GM10248 (cell line): Measurements from ENCODE around the gene FXYD6.

ENCODE experiments used
- CTCF ChIA-PET: fragments of 300-600 bp; sonication (Branson Sonifier 250); formaldehyde crosslinking; extraction: SDS; loops from one replicate; lab custom pipeline; 2021; ENCODE audit warnings: antibody characterized with exemption; lab: Yijun Ruan, JAX
- POLR2A ChIA-PET: fragments of 350-650 bp; sonication (Branson Sonifier 250); formaldehyde crosslinking; extraction: SDS; loops from one replicate; lab custom pipeline; 2020; ENCODE audit warnings: antibody characterized with exemption; lab: Yijun Ruan, JAX
- DNase-seq: peaks from one replicate; pipeline ENCODE4 v3.0.0; 2012; ENCODE audit errors: extremely low spot score
- CTCF ChIP-seq: IDR thresholded peaks from 2 replicates; pipeline ENCODE4 v1.5.1; 2012; ENCODE audit warnings: mild to moderate bottlenecking, low read depth; ENCODE audit errors: extremely low read depth, missing control alignments, control extremely low read depth

Gene FXYD6

DNA sequence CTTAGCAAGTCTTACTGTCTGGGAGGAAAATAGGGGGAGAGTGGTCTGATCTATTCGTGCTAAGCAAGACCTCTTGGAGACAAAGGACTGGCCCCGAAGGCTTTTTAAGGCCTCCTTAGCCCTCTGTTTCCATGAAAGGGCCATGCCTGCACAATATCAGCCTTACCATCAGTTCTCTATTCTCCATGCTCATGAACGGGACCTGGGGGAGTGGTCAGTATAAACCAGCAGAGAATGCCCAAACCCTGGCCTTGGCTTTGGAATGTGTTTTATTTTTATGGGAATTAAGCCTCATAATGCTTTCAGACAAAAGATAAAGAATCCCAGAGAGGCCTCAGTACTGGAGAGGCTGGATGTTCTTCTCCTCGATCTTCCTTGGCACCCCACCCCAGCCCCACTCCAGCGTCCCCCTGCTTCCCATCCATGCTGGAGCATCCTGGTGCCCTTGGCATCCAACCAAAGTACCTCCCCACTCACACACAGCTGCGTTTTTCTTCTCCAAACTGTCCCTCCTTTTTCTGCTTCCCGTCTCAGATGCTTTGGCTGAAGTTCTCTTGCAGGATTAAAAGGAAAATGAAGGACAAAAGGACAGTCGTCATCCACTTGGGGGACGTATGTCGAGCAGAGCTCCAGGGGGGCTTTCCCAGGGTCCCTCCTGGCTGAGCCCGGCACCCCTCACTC is 18.6 kb downstream of the FXYD6 start:
- TF ChIP-seq CTCF: no peak
- CTCF ChIA-PET: no interaction called here
- POLR2A ChIA-PET: no interaction called here
- DNase-seq: no peak

DNA sequence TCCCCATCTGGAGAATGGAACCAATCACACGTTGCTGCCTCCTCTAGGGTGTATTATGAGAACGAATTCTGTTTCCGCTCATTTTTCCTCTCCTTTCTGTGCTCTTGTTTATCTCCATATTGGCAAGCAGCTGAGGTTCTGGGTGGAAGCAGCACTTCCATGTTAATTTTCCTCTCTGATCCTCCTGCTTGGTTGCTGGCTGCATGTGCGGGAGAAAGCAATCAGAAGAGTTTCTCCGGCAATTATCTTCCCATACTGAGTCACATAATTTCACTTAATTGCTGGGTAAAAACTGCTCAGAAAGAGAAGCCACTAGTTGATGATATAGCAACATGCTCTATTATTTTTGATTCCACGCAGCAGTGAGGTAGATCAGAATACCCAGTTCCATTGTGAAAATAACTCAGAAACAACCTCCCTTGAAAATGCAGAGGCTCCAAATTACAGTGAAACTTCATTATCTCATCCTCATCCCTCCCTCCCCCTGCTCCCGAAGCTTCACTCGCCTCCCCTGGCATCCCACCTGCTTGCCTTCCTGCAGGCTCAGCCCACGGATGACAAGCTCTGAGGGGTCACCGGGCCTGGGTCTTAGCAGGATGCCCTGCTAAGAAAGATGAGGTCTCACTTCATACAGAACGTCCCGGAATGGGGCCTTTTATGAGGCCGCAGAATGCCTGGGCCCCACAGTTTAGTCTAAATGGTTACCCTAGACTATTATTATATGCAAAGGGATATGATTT is 20.4 kb downstream of the FXYD6 start:
- CTCF ChIA-PET: no interaction called here

GRCh38 chr11:117855186-117855845 is 21.1 kb downstream of the FXYD6 start:
- CTCF ChIA-PET: interaction anchor here (1.2 to 3.8 kb wide), 2 partner anchors 11 to 198 kb away, joined by 3 to 18 read pairs; no protein-coding TSS in a partner anchor
- DNase-seq: no peak
- POLR2A ChIA-PET: no interaction called here
- no peak for TF ChIP-seq CTCF

More for the DNA sequence above, 20.4 kb downstream of the FXYD6 start:
- POLR2A ChIA-PET: interaction anchor here (0.5 kb wide), 1 partner anchor 437 kb away, joined by 3 read pairs; no protein-coding TSS in a partner anchor
- TF ChIP-seq CTCF: no peak
- DNase-seq: no peak

- ChIA-PET POLR2A (no interaction called here), CTCF (interaction anchor here (1.0 to 3.8 kb wide), 7 partner anchors 8 to 201 kb away, joined by 3 to 18 read pairs (median 4); no protein-coding TSS in a partner anchor)
- TF ChIP-seq CTCF: no peak
- no peak for DNase-seq
Measured at GRCh38 chr11:117852309-117852708, 24.1 kb downstream of the FXYD6 start.

DNA sequence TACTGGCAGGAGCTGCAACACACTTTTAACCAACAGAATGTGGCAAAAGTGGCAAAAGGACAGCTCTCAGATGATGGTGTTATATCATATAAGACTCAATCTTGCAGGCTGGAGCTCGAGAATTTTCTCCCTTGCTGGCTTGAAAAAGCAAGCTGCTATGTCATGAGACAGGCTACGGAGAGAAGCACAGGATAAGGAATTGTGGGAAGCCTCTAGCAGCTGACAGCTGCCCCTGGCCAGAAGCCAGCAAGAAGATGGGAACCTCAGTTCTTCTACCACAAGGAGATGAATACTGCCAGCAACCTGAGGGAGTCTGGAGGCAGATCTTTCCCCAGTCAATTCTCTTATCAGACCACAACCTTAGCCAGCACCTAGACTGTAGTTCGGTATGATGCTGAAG is 24.6 kb downstream of the FXYD6 start:
- DNase-seq: no peak
- POLR2A ChIA-PET: no interaction called here
- CTCF ChIA-PET: interaction anchor here (1.1 to 3.8 kb wide), 7 partner anchors 7 to 202 kb away, joined by 3 to 18 read pairs (median 4); no protein-coding TSS in a partner anchor
- TF ChIP-seq CTCF: no peak

GRCh38 chr11:117851106-117851505 is 25.4 kb downstream of the FXYD6 start:
- TF ChIP-seq CTCF: no peak
- DNase-seq: no peak
- CTCF ChIA-PET: interaction anchor here (1.1 to 2.8 kb wide), 6 partner anchors 17 to 202 kb away, joined by 3 to 13 read pairs (median 4); no protein-coding TSS in a partner anchor

More at GRCh38 chr11:117851106-117851505, 25.4 kb downstream of the FXYD6 start:
- POLR2A ChIA-PET: no interaction called here
